ENCODE results near the gene CCR7.

Gene CCR7

GRCh38 chr17:40542558-40543411, 22.5 kb downstream of the CCR7 start:
- no peaks in the 10 kb centered on the region for H3K27me3 ChIP-seq (ENCODE audit: control insufficient read depth, insufficient read depth, low read length)
- H3K4me3 ChIP-seq (ENCODE audit: low read depth, low read length), result no peak overlapping the region
- H3K4me2 ChIP-seq (ENCODE audit: low read length), result no peak overlapping the region
- TF ChIP-seq, protein P1, sequence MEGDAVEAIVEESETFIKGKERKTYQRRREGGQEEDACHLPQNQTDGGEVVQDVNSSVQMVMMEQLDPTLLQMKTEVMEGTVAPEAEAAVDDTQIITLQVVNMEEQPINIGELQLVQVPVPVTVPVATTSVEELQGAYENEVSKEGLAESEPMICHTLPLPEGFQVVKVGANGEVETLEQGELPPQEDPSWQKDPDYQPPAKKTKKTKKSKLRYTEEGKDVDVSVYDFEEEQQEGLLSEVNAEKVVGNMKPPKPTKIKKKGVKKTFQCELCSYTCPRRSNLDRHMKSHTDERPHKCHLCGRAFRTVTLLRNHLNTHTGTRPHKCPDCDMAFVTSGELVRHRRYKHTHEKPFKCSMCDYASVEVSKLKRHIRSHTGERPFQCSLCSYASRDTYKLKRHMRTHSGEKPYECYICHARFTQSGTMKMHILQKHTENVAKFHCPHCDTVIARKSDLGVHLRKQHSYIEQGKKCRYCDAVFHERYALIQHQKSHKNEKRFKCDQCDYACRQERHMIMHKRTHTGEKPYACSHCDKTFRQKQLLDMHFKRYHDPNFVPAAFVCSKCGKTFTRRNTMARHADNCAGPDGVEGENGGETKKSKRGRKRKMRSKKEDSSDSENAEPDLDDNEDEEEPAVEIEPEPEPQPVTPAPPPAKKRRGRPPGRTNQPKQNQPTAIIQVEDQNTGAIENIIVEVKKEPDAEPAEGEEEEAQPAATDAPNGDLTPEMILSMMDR (IDR thresholded peaks at IDR 0.05), result no peak
- no peak overlapping the region for H3K9ac ChIP-seq
- no peaks in the 10 kb centered on the region for H3K36me3 ChIP-seq (ENCODE audit: control insufficient read depth, insufficient read depth, low read length)
- H3K9me3 ChIP-seq (ENCODE audit: control insufficient read depth, low read length), result no peaks in the 10 kb centered on the region
- no peaks in the 10 kb centered on the region for H3K4me1 ChIP-seq
- H2AFZ ChIP-seq, result no peak overlapping the region
- H3K79me2 ChIP-seq, result no peaks in the 10 kb centered on the region
- peak overlapping the region; percentile 83 for H3K27ac ChIP-seq

DNA sequence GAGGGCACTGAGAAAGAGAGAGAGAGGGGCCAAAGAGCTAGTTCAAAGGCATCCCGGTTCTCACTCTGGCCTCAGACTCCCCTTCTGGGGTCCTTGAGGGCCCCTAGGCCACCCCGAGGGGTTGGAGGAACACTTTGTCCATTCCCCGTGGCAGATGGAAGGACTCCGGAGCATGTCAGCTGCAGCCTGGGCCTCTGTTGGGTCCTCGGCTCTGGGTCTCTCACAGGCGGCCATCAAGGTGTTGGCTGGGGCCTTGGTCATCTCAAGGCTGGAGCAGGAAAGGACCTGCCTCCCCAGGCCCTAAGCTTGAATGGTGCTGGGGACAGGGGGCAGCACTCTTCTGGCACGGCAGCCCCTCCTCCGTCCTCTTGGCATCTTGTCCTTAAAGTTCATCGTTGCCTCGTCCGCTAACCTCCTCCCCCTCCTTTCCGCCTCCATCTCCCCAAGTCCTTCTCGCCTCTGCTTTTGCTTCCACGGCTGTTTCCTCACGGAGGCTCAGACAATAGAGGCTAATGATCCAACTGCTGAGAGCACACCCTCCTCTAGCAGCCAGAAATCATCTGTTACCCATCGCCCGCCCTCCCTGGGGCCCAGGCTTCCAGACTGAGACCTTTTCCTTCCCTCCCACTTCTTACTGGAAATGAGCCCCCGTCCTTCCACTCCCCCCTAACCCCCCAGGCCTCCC, 23.3 kb downstream of the CCR7 start:
- Histone ChIP-seq H3K27me3 (ENCODE audit: control insufficient read depth, insufficient read depth, low read length) (no peaks in the 10 kb centered on the region), H3K79me2 (no peaks in the 10 kb centered on the region), H3K4me1 (no peaks in the 10 kb centered on the region), H3K36me3 (ENCODE audit: control insufficient read depth, insufficient read depth, low read length) (no peaks in the 10 kb centered on the region), H3K4me2 (ENCODE audit: low read length) (no peak overlapping the region), H3K9me3 (ENCODE audit: control insufficient read depth, low read length) (no peaks in the 10 kb centered on the region), H3K4me3 (ENCODE audit: low read depth, low read length) (no peak overlapping the region), H3K9ac (no peak overlapping the region), H3K27ac (peak overlapping the region; percentile 83), H2AFZ (no peak overlapping the region)
- TF ChIP-seq, protein P1 (IDR thresholded peaks at IDR 0.05), result no peak

DNA sequence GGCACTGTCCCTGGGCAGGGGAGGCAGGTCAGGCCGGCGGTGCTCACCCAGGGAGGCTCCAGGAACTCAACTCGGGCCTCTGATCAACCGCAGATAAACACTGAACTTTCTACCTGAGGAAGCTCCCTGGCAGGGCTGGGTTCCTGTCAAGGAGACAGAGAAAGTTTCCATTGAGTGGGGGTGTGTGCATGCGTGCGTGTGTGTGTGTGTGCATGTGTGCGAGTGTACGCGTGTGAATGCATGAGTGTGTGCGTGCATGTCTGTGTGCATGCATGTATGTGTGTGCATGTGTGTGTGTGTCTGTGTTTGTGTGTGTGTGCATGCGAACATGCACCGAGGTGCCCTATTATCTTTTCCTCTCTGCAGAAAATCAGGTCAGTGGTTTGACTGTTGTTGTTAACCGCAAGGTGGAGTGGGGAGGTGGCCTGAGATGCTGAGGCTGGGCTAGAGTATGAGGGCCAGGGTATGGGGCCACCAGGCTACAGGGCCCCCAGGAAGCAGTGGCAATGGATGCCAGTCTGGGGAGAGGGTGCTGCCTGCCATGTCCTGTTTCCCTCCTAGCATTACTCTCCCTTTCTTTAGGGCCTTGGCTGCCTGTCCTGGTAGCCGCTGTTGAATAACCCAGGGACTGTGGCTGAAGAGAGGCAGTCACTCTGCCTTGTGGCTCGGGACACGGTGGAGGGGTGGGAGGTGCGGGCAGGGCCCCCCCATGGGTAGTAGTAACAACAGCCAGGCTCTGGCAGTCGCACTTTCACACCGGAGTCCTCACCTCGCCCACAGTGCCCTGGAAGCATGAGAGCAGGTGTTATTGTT, 24.0 kb downstream of the CCR7 start:
- H3K9me3 ChIP-seq (ENCODE audit: control insufficient read depth, low read length), result no peaks in the 10 kb centered on the region
- no peak overlapping the region for H3K4me3 ChIP-seq (ENCODE audit: low read depth, low read length)
- H3K27me3 ChIP-seq (ENCODE audit: control insufficient read depth, insufficient read depth, low read length), result no peaks in the 10 kb centered on the region
- H3K4me2 ChIP-seq (ENCODE audit: low read length), result no peak overlapping the region
- H3K4me1 ChIP-seq, result no peaks in the 10 kb centered on the region
- H3K9ac ChIP-seq, result no peak overlapping the region
- TF ChIP-seq, protein P1 (IDR thresholded peaks at IDR 0.05), result no peak
- no peak overlapping the region for H2AFZ ChIP-seq
- H3K36me3 ChIP-seq (ENCODE audit: control insufficient read depth, insufficient read depth, low read length), result no peaks in the 10 kb centered on the region
- no peaks in the 10 kb centered on the region for H3K79me2 ChIP-seq
- peak overlapping the region; percentile 83 for H3K27ac ChIP-seq

DNA sequence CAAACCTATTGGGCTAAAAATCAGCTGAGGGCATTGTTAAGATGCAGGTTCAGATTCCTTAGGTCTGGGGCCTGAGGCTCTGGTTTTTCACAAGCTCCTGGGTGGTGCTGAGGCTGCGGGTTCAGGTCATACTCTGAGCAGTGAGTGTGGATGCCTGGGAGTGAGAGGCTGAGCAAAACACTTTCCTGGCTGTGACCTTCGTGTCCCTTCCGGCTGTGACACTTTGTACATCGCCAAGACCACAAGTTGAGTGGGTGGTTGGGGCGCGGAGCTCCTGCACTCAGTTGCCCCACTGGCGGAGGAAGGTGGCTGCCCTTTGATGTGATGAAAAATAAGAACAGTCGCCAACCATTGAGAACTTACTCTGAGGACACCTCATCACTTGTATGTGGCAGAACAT, 24.8 kb downstream of the CCR7 start:
- Histone ChIP-seq H3K36me3 (ENCODE audit: control insufficient read depth, insufficient read depth, low read length) (no peaks in the 10 kb centered on the region), H3K27me3 (ENCODE audit: control insufficient read depth, insufficient read depth, low read length) (no peaks in the 10 kb centered on the region), H3K9me3 (ENCODE audit: control insufficient read depth, low read length) (no peaks in the 10 kb centered on the region), H3K4me2 (ENCODE audit: low read length) (no peak overlapping the region), H3K9ac (no peak overlapping the region), H3K4me3 (ENCODE audit: low read depth, low read length) (no peak overlapping the region), H3K79me2 (no peaks in the 10 kb centered on the region), H3K4me1 (peaks cover 3% of the 10 kb centered on the region), H3K27ac (peak overlapping the region; percentile 42), H2AFZ (no peak overlapping the region)
- TF ChIP-seq, protein P1 (IDR thresholded peaks at IDR 0.05), result no peak

All from parathyroid adenoma (tissue), 2 donors.